Fibroblast of lung (primary cell): ENCODE measurements around the gene BAD.

ENCODE experiments used
- CTCF ChIP-seq, 2 donors: IDR thresholded peaks in 1 of 2; conservative IDR thresholded peaks in 1 of 2; 1 replicate in 1 of 2; 2 replicates in 1 of 2; pipeline ENCODE4 v1.5.1; 2011 to 2012; ENCODE audit warnings: low read length in 2 of 2, control low read depth in 1 of 2, inconsistent platforms in 1 of 2, low read depth in 1 of 2, mild to moderate bottlenecking in 1 of 2
- EZH2 ChIP-seq: IDR thresholded peaks from 2 replicates; pipeline ENCODE4 v1.5.1; 2012; ENCODE audit warnings: low read length, control low read depth, mild to moderate bottlenecking; ENCODE audit errors: missing control alignments

GRCh38 chr11:64314805-64315561 lies 30.5 kb upstream of the BAD start:
- no peak for TF ChIP-seq CTCF (conservative IDR thresholded peaks at IDR 0.05 in 1 of 2, IDR thresholded peaks at IDR 0.05 in 1 of 2; ENCODE audit: low read depth in 1 of 2, low read length in 2 of 2)
- TF ChIP-seq EZH2, result no peak
